SK-N-SH treated with all-trans-retinoic acid at 6 μM for 48 hours (cell line): ENCODE results near the gene ABCA1.
A peak's percentile ranks its signal among the peaks of the same experiment; 100 is the strongest.

Experiments
- ARNTL ChIP-seq: fragments of 450-650 bp; formaldehyde crosslinking; IDR thresholded peaks from 2 replicates; pipeline ENCODE4 v1.5.0; 2020; ENCODE audit warnings: low read depth, mild to moderate bottlenecking, moderate library complexity, borderline replicate concordance
- BACH2 ChIP-seq: fragments of 250-450 bp; sonication (Bioruptor Pico); IDR thresholded peaks from 2 replicates; pipeline ENCODE4 v1.9.0; 2021; ENCODE audit warnings: mild to moderate bottlenecking, borderline replicate concordance
- CREB5 ChIP-seq: fragments of 250-450 bp; sonication (Bioruptor Pico); IDR thresholded peaks from 2 replicates; pipeline ENCODE4 v1.5.1; 2020; ENCODE audit warnings: low read depth, mild to moderate bottlenecking, moderate library complexity
- CSDC2 ChIP-seq: fragments of 250-450 bp; sonication (Bioruptor Pico); IDR thresholded peaks from 2 replicates; pipeline ENCODE4 v1.5.0; 2020; ENCODE audit warnings: mild to moderate bottlenecking, moderate library complexity
- ESRRG ChIP-seq: fragments of 250-450 bp; sonication (Bioruptor Pico); IDR thresholded peaks from 2 replicates; pipeline ENCODE4 v1.6.1; 2021; ENCODE audit warnings: mild to moderate bottlenecking
- GLIS3 ChIP-seq: fragments of 250-450 bp; sonication (Bioruptor Pico); IDR thresholded peaks from 2 replicates; pipeline ENCODE4 v1.5.0; 2020; ENCODE audit warnings: mild to moderate bottlenecking, moderate library complexity
- ISL1 ChIP-seq: fragments of 250-450 bp; sonication (Bioruptor Pico); IDR thresholded peaks from 2 replicates; pipeline ENCODE4 v2.1.2; 2022; ENCODE audit warnings: mild to moderate bottlenecking, moderate library complexity
- PATZ1 ChIP-seq: fragments of 250-450 bp; sonication (Bioruptor Pico); IDR thresholded peaks from 2 replicates; pipeline ENCODE4 v1.8.0; 2020; ENCODE audit warnings: mild to moderate bottlenecking, moderate library complexity, borderline replicate concordance
- RARB ChIP-seq: fragments of 250-450 bp; sonication (Bioruptor Pico); IDR thresholded peaks from 2 replicates; pipeline ENCODE4 v1.8.0; 2021; ENCODE audit warnings: mild to moderate bottlenecking, moderate library complexity
- TCF4 ChIP-seq: fragments of 250-450 bp; sonication (Bioruptor Pico); IDR thresholded peaks from 2 replicates; pipeline ENCODE4 v1.8.0; 2021; ENCODE audit warnings: mild to moderate bottlenecking, moderate library complexity, borderline replicate concordance
- TOX ChIP-seq: fragments of 250-450 bp; sonication (Bioruptor Pico); IDR thresholded peaks from 2 replicates; pipeline ENCODE4 v1.8.0; 2021; ENCODE audit warnings: mild to moderate bottlenecking, moderate library complexity, borderline replicate concordance
- ZFP3 ChIP-seq: fragments of 250-450 bp; sonication (Bioruptor Pico); IDR thresholded peaks from 2 replicates; pipeline ENCODE4 v1.5.0; 2020; ENCODE audit warnings: mild to moderate bottlenecking, moderate library complexity
- ZFP30 ChIP-seq: fragments of 450-650 bp; formaldehyde crosslinking; IDR thresholded peaks from 2 replicates; pipeline ENCODE4 v1.5.0; 2022; ENCODE audit warnings: mild to moderate bottlenecking, moderate library complexity
- ZNF565 ChIP-seq: fragments of 450-650 bp; formaldehyde crosslinking; conservative IDR thresholded peaks from 2 replicates; pipeline ENCODE4 v1.5.0; 2020; ENCODE audit warnings: low read depth, mild to moderate bottlenecking, moderate library complexity

GRCh38 chr9:104843644-104844240 lies 84.2 kb downstream of the ABCA1 start:
- no peak for TF ChIP-seq ARNTL (CRISPR knock-in tag)
- TF ChIP-seq RARB (CRISPR knock-in tag): no peak
- TF ChIP-seq BACH2 (CRISPR knock-in tag): no peak
- TF ChIP-seq ISL1 (CRISPR knock-in tag): no peak
- no peak for TF ChIP-seq CREB5 (CRISPR knock-in tag)
- peak; percentile 72; the same call in 1 of the 2 replicates for TF ChIP-seq TCF4 (CRISPR knock-in tag)
- TF ChIP-seq GLIS3: no peak
- TF ChIP-seq ZNF565: no peak
- TF ChIP-seq ZFP3 (CRISPR knock-in tag): no peak
- TF ChIP-seq PATZ1: no peak
- TF ChIP-seq ZFP30: no peak
- no peak for TF ChIP-seq CSDC2 (CRISPR knock-in tag)
- no peak for TF ChIP-seq TOX (CRISPR knock-in tag)
- no peak for TF ChIP-seq ESRRG
